ENCODE measurements around the gene DLST.
"Not testable (repeated sequence)": the region's sequence is repeated elsewhere in the genome, so short reads cannot be mapped to it uniquely, and the experiment has no call there.

The DLST gene

GRCh38 chr14:74920281-74920680 is 38.6 kb downstream of the DLST start:
- no peak for DNase-seq

GRCh38 chr14:74921053-74921620 is 39.4 kb downstream of the DLST start:
- DNase-seq = no peak

- no peak for DNase-seq
Measured at GRCh38 chr14:74921987-74922751, 40.5 kb downstream of the DLST start.

- peak; percentile 65 for DNase-seq
Measured at GRCh38 chr14:74922752-74923401, 41.2 kb downstream of the DLST start, which contains the start of gene RPS6KL1. Gene RPS6KL1, minus strand, starts transcription at chr14:74923260. Its CDS starts 1,719 bp downstream, at chr14:74921541.

GRCh38 chr14:74924061-74924460 is 42.3 kb downstream of the DLST start:
- DNase-seq = no peak

- no peak for DNase-seq
Measured at GRCh38 chr14:74927225-74927624, 45.5 kb downstream of the DLST start.

- no peak for DNase-seq
Measured at GRCh38 chr14:74929242-74929641, 47.5 kb downstream of the DLST start.

- DNase-seq = not testable (repeated sequence)
Measured at GRCh38 chr14:74931744-74932143, 50.0 kb downstream of the DLST start.

GRCh38 chr14:74932401-74932901 is 50.7 kb downstream of the DLST start:
- no peak for DNase-seq

GRCh38 chr14:74932936-74933335 is 51.2 kb downstream of the DLST start:
- not testable (repeated sequence) for DNase-seq

GRCh38 chr14:74934041-74934440 is 52.3 kb downstream of the DLST start:
- DNase-seq = no peak

GRCh38 chr14:74934476-74935359 is 53.0 kb downstream of the DLST start:
- DNase-seq = no peak

- DNase-seq = no peak
Measured at GRCh38 chr14:74935360-74935680, 53.6 kb downstream of the DLST start.

- DNase-seq = no peak
Measured at GRCh38 chr14:74936151-74936550, 54.4 kb downstream of the DLST start.

- DNase-seq = no peak
Measured at GRCh38 chr14:74936731-74937130, 55.0 kb downstream of the DLST start.

- DNase-seq = no peak
Measured at GRCh38 chr14:74937171-74937570, 55.5 kb downstream of the DLST start.

GRCh38 chr14:74938531-74939495 is 57.1 kb downstream of the DLST start:
- no peak for DNase-seq

- DNase-seq = no peak
Measured at GRCh38 chr14:74940956-74941565, 59.3 kb downstream of the DLST start.

- no peak for DNase-seq
Measured at GRCh38 chr14:74941676-74942097, 60.0 kb downstream of the DLST start.

GRCh38 chr14:74942181-74942580 is 60.5 kb downstream of the DLST start:
- DNase-seq = no peak

GRCh38 chr14:74942608-74943007 is 60.9 kb downstream of the DLST start:
- no peak for DNase-seq

Data from SHP77 treated with DMSO at 0.1 percent for 48 hours (cell line).